GDM1 (cell line): ENCODE measurements around the gene IKZF1.

Experiments
- DNase-seq: peaks from one replicate; lab custom pipeline; 2025; lab: John Stamatoyannopoulos, UW

Gene IKZF1

GRCh38 chr7:50283731-50284130, 20.8 kb upstream of the IKZF1 start:
- DNase-seq = no peak

- no peak for DNase-seq
Observed at GRCh38 chr7:50284296-50284695, 20.2 kb upstream of the IKZF1 start.

- no peak for DNase-seq
Observed at GRCh38 chr7:50285269-50285668, 19.2 kb upstream of the IKZF1 start.

- no peak for DNase-seq
Observed at GRCh38 chr7:50287129-50287528, 17.4 kb upstream of the IKZF1 start.

GRCh38 chr7:50292165-50292757, 12.3 kb upstream of the IKZF1 start:
- no peak for DNase-seq

GRCh38 chr7:50292763-50293162, 11.8 kb upstream of the IKZF1 start:
- DNase-seq = no peak

- no peak for DNase-seq
Observed at GRCh38 chr7:50293509-50294179, 10.9 kb upstream of the IKZF1 start.

- DNase-seq = no peak
Observed at GRCh38 chr7:50295133-50295532, 9.4 kb upstream of the IKZF1 start.

- DNase-seq = no peak
Observed at GRCh38 chr7:50296799-50297198, 7.7 kb upstream of the IKZF1 start.

GRCh38 chr7:50298811-50299562, 5.5 kb upstream of the IKZF1 start:
- DNase-seq = no peak

GRCh38 chr7:50300336-50300735, 4.2 kb upstream of the IKZF1 start:
- no peak for DNase-seq

- DNase-seq = no peak
Observed at GRCh38 chr7:50302486-50303334, 1.8 kb upstream of the IKZF1 start.

GRCh38 chr7:50303335-50304128, 984 bp upstream of the IKZF1 start:
- DNase-seq = no peak

- no peak for DNase-seq
Observed at GRCh38 chr7:50304911-50305582, 531 bp downstream of the IKZF1 start.

- DNase-seq = no peak
Observed at GRCh38 chr7:50305583-50306493, 1.3 kb downstream of the IKZF1 start.

GRCh38 chr7:50306494-50307367, 2.2 kb downstream of the IKZF1 start:
- DNase-seq = no peak

GRCh38 chr7:50307368-50308032, 3.0 kb downstream of the IKZF1 start:
- DNase-seq = no peak

- no peak for DNase-seq
Observed at GRCh38 chr7:50308203-50308531, 3.7 kb downstream of the IKZF1 start.
